ENCODE measurements around the gene CTAG1B.

GRCh38 chrX:154600759-154601374, 18.2 kb downstream of the CTAG1B start:
- TF ChIP-seq CTCF (tag by site-specific recombination; IDR thresholded peaks at IDR 0.05) (no peak), ZIC2 (tag by site-specific recombination; IDR thresholded peaks at IDR 0.05) (no peak), ZNF501 (tag by site-specific recombination; IDR thresholded peaks at IDR 0.05) (no peak), ZBTB17 (tag by site-specific recombination; IDR thresholded peaks at IDR 0.05) (no peak), REST (tag by site-specific recombination; IDR thresholded peaks at IDR 0.05) (no peak)

All from HEK293 (cell line).